Endothelial cell (in vitro differentiated cells): Measurements from ENCODE around the gene ANGPTL1. TPM values are rescaled to one million over a fixed set of nuclear protein-coding genes. Genes with fewer than 3 reads are reported as not detected.

ENCODE experiments used
- DNase-seq: peaks from one replicate; pipeline ENCODE4 v3.0.0; 2021; ENCODE audit warnings: low spot score
- H3K27ac Mint-ChIP-seq: one replicate; pipeline ENCODE4 v1.8.0; 2021; ENCODE audit warnings: mixed read lengths, inconsistent platforms; ENCODE audit not compliant: unreplicated experiment
- H3K27me3 Mint-ChIP-seq: one replicate; pipeline ENCODE4 v1.8.0; 2021; ENCODE audit warnings: mild to moderate bottlenecking, moderate library complexity, mixed read lengths, inconsistent platforms; ENCODE audit not compliant: unreplicated experiment
- H3K36me3 Mint-ChIP-seq: one replicate; pipeline ENCODE4 v1.8.0; 2021; ENCODE audit warnings: mild to moderate bottlenecking, low read depth, mixed read lengths, inconsistent platforms; ENCODE audit not compliant: unreplicated experiment
- H3K4me1 Mint-ChIP-seq: one replicate; pipeline ENCODE4 v1.8.0; 2021; ENCODE audit warnings: mild to moderate bottlenecking, mixed read lengths, inconsistent platforms; ENCODE audit not compliant: unreplicated experiment
- H3K4me3 Mint-ChIP-seq: one replicate; pipeline ENCODE4 v1.8.0; 2021; ENCODE audit warnings: mild to moderate bottlenecking, mixed read lengths, inconsistent platforms; ENCODE audit not compliant: unreplicated experiment
- H3K9me3 Mint-ChIP-seq: one replicate; pipeline ENCODE4 v1.8.0; 2021; ENCODE audit warnings: mixed read lengths, inconsistent platforms; ENCODE audit not compliant: unreplicated experiment
- total RNA-seq: library from RNA; stranded (reverse); fragmentation: NEBNext Ultra II Directional; extraction: Animal tissue kit (Norgen Biotek cat#: 25700); gene quantifications from one replicate; pipeline ENCODE4 v1.2.1, GENCODE V29; 2021; ENCODE audit not compliant: unreplicated experiment
- TF ChIP-seq, protein P1 (sequence below): fragments of 200-600 bp; sonication (generic); IDR thresholded peaks from one replicate; pipeline ENCODE4 v1.5.0; 2021; ENCODE audit warnings: antibody characterized with exemption; ENCODE audit not compliant: unreplicated experiment

Gene ANGPTL1
- total RNA-seq, 1 donor from 2014 or later = not detected

DNA sequence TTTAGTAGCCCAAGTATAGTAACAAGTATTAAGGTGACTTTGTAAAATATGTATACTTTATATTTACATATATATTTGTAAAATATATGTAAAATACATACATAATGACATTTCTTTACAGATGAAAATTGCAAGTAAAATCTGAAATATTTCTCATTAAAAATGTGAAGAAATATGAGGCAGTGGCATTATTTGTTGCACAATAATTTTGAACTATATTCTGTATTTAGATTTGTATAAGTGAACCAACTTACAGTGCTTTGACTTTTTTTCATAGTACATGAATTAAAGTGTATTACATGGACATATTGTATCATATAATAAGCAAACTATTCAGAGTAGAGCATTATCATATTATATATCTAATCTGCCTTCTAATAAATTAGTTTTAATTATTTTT is 60.3 kb downstream of the ANGPTL1 start:
- Mint-ChIP-seq H3K27ac (no peak overlapping the region), H3K9me3 (no peaks in the 10 kb centered on the region), H3K4me3 (no peak overlapping the region), H3K36me3 (peaks cover 7% of the 10 kb centered on the region), H3K4me1 (no peaks in the 10 kb centered on the region), H3K27me3 (no peaks in the 10 kb centered on the region)
- no peak for DNase-seq
- TF ChIP-seq, protein P1, sequence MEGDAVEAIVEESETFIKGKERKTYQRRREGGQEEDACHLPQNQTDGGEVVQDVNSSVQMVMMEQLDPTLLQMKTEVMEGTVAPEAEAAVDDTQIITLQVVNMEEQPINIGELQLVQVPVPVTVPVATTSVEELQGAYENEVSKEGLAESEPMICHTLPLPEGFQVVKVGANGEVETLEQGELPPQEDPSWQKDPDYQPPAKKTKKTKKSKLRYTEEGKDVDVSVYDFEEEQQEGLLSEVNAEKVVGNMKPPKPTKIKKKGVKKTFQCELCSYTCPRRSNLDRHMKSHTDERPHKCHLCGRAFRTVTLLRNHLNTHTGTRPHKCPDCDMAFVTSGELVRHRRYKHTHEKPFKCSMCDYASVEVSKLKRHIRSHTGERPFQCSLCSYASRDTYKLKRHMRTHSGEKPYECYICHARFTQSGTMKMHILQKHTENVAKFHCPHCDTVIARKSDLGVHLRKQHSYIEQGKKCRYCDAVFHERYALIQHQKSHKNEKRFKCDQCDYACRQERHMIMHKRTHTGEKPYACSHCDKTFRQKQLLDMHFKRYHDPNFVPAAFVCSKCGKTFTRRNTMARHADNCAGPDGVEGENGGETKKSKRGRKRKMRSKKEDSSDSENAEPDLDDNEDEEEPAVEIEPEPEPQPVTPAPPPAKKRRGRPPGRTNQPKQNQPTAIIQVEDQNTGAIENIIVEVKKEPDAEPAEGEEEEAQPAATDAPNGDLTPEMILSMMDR = no peak

DNA sequence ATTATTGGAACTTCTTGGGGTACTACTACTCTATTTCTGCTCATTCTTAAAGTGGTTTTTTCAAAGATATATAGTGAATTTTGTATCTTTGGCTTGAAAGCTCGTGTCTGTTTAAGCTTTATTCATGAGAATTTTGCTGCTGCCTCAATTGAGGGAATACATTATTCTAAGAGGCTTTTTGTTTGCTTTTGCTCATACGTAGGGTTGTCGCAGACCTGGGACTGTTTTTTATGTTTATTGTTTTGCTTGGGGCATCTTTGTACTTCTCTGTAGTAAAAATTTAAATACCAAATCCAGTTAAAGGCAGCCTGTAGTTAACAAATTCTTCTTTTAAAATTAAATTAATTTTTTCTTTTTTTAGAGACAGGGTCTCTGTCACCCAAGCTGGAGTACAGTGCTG is 62.3 kb downstream of the ANGPTL1 start:
- Mint-ChIP-seq H3K27me3 (no peaks in the 10 kb centered on the region), H3K4me3 (no peak overlapping the region)
- TF ChIP-seq, protein P1 = no peak

DNA sequence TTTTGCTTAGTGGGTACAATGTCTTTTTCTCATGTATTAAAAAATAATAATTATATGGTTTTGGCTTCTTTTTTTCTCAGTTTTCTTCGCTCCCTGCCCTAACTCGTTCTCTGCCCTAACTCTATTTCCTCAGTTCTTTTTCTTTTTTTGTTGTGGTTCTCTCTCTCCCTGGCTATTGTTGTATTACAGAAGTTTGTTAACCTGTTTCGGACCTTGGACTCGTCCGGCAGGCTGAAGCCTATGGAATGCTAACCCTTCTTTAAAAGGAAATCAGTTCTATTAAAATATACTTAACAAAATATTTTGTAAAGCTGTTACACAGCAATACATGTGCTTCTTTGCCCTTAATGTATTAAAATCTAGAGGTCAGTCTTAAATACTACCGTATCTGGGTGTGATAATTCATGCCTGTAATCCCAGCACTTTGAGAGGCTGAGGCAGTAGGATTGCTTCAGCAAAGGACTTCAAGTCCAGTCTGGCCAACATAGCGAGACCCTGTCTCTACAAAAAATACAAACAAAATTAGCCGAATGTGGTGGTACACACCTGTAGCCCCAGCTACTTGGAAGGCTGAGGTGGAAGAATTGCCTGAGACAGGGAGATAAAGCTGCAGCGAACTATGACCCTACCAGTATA is 64.1 kb downstream of the ANGPTL1 start:
- Mint-ChIP-seq H3K4me3 (no peak overlapping the region), H3K36me3 (no peaks in the 10 kb centered on the region), H3K9me3 (no peaks in the 10 kb centered on the region), H3K27ac (no peak overlapping the region), H3K4me1 (no peaks in the 10 kb centered on the region), H3K27me3 (no peaks in the 10 kb centered on the region)
- TF ChIP-seq, protein P1 = no peak
- DNase-seq = no peak

More for the DNA sequence above, 62.3 kb downstream of the ANGPTL1 start:
- Mint-ChIP-seq H3K4me1 (no peaks in the 10 kb centered on the region), H3K36me3 (no peaks in the 10 kb centered on the region), H3K27ac (no peak overlapping the region), H3K9me3 (no peaks in the 10 kb centered on the region)
- DNase-seq = no peak

DNA sequence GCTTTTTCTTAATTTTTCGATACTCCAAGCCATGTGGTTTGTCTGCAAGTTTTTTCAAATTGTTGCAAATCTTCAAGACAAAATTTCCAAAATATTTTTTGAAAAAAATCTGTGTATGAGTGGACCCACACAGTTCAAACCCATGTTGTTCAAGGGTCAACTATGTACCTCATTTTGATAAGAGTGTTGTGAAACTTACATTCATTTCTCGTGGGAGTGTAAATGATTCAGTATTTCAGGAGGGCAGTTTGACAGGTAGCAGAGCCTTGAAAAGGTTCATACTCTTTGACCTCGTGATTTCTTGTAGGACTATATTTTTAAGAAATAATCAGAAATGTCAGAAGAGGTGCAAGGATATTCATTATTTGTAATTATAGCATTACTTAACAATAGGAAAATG is 68.0 kb downstream of the ANGPTL1 start:
- DNase-seq = no peak
- H3K27ac Mint-ChIP-seq = no peak overlapping the region
- TF ChIP-seq, protein P1 = no peak
- no peaks in the 10 kb centered on the region for H3K4me1 Mint-ChIP-seq
- H3K9me3 Mint-ChIP-seq = no peaks in the 10 kb centered on the region
- H3K27me3 Mint-ChIP-seq = no peaks in the 10 kb centered on the region
- H3K36me3 Mint-ChIP-seq = peaks cover 5% of the 10 kb centered on the region
- no peak overlapping the region for H3K4me3 Mint-ChIP-seq

Other genes with a start within 250 kb of the ANGPTL1 start
- 29.8 TPM for gene RALGPS2, start 145.8 kb downstream of the ANGPTL1 start, total RNA-seq
- gene FAM20B, start 154.8 kb upstream of the ANGPTL1 start, total RNA-seq = 31.4 TPM
- 15.2 TPM for gene TOR3A, start 211.0 kb upstream of the ANGPTL1 start, total RNA-seq